ENCODE data around the gene PTRH1.

DNA sequence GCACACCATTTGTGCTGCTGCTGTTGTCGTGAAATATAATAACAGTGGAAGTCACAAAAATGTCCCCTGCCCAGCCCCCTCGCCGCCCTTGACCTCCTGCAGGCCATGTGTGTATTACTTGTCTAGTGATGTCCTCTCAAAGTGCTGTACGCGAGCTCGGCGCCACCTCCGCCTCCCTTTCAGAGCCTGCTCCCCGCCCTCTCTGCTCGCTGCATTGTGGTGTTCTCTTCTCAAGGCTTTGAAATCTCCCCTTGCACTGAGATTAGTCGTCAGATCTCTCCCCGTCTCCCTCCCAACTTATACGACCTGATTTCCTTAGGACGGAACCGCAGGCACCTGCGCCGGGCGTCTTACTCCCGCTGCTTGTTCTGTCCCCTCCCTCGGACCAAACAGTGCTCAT lies 23.4 kb downstream of the PTRH1 start:
- TF ChIP-seq, protein P1, sequence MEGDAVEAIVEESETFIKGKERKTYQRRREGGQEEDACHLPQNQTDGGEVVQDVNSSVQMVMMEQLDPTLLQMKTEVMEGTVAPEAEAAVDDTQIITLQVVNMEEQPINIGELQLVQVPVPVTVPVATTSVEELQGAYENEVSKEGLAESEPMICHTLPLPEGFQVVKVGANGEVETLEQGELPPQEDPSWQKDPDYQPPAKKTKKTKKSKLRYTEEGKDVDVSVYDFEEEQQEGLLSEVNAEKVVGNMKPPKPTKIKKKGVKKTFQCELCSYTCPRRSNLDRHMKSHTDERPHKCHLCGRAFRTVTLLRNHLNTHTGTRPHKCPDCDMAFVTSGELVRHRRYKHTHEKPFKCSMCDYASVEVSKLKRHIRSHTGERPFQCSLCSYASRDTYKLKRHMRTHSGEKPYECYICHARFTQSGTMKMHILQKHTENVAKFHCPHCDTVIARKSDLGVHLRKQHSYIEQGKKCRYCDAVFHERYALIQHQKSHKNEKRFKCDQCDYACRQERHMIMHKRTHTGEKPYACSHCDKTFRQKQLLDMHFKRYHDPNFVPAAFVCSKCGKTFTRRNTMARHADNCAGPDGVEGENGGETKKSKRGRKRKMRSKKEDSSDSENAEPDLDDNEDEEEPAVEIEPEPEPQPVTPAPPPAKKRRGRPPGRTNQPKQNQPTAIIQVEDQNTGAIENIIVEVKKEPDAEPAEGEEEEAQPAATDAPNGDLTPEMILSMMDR (conservative IDR thresholded peaks at IDR 0.05; ENCODE audit: low read length), result no peak
- TF ChIP-seq EZH2phosphoT487 (IDR thresholded peaks at IDR 0.05; ENCODE audit: borderline replicate concordance), result no peak

Measured in Loucy (cell line).